Smooth muscle cell (in vitro differentiated cells): ENCODE results near the gene ZACN. TPM values are rescaled to one million over a fixed set of nuclear protein-coding genes. Genes with fewer than 3 reads are reported as not detected.

Source experiments
- DNase-seq: peaks from one replicate; lab custom pipeline; 2025; ENCODE audit not compliant: unreplicated experiment; lab: John Stamatoyannopoulos, UW
- H2AFZ ChIP-seq: fragments of 200-600 bp; sonication (generic); 2 replicates; pipeline ENCODE4 v1.6.0; 2016; ENCODE audit warnings: antibody characterized with exemption, low read depth, mild to moderate bottlenecking
- H3F3A ChIP-seq: fragments of 200-600 bp; sonication (generic); 2 replicates; pipeline ENCODE4 v1.6.0; 2017; ENCODE audit warnings: antibody characterized with exemption, low read depth
- H3K27ac ChIP-seq: fragments of 200-600 bp; sonication (generic); 2 replicates; pipeline ENCODE4 v1.5.1; 2016; ENCODE audit warnings: low read depth, mild to moderate bottlenecking
- H3K27me3 ChIP-seq: fragments of 200-600 bp; sonication (generic); 2 replicates; pipeline ENCODE4 v1.6.1; 2016; ENCODE audit warnings: low read depth, mild to moderate bottlenecking
- H3K36me3 ChIP-seq: fragments of 200-600 bp; sonication (generic); 2 replicates; pipeline ENCODE4 v1.5.1; 2016; ENCODE audit warnings: low read depth
- H3K4me1 ChIP-seq: fragments of 200-600 bp; sonication (generic); 2 replicates; pipeline ENCODE4 v1.5.1; 2016; ENCODE audit warnings: low read depth
- H3K4me2 ChIP-seq: fragments of 200-600 bp; sonication (generic); 2 replicates; pipeline ENCODE4 v1.6.0; 2016; ENCODE audit warnings: mild to moderate bottlenecking
- H3K4me3 ChIP-seq: fragments of 200-600 bp; sonication (generic); 2 replicates; pipeline ENCODE4 v1.5.1; 2016; ENCODE audit warnings: mild to moderate bottlenecking
- H3K79me2 ChIP-seq: fragments of 200-600 bp; sonication (generic); 2 replicates; pipeline ENCODE4 v1.6.0; 2016; ENCODE audit warnings: low read depth, mild to moderate bottlenecking
- H3K9ac ChIP-seq: fragments of 200-600 bp; sonication (generic); 2 replicates; pipeline ENCODE4 v1.6.0; 2016; ENCODE audit warnings: low read depth
- H3K9me3 ChIP-seq: fragments of 200-600 bp; sonication (generic); replicated peaks from 2 replicates; pipeline ENCODE4 v1.5.1; 2016; ENCODE audit warnings: low read depth
- H4K20me1 ChIP-seq: fragments of 200-600 bp; sonication (generic); 2 replicates; pipeline ENCODE4 v1.6.0; 2016; ENCODE audit warnings: low read depth
- CTCF ChIP-seq: fragments of 200-600 bp; sonication (generic); IDR thresholded peaks from 2 replicates; pipeline ENCODE4 v1.5.1; 2017; ENCODE audit warnings: borderline replicate concordance, mild to moderate bottlenecking, antibody characterized with exemption; ENCODE audit not compliant: insufficient read depth, poor library complexity, severe bottlenecking
- WGBS: methylation state at CpG from one replicate; pipeline ENCODE4 v1.1.7; 2016; ENCODE audit warnings: low lambda C conversion rate; 5-methylcytosine and 5-hydroxymethylcytosine counted together
- polyA plus RNA-seq: library from polyadenylated mRNA; unstranded; fragments of >200 nt; fragmentation: Nextera tagmentation; extraction: Ambion mirVana; gene quantifications from 2 replicates; pipeline ENCODE4 v1.2.1, GENCODE V29; 2016
- total RNA-seq: library from RNA; depleted of rRNA; stranded (reverse); fragments of >200 nt; gene quantifications from 2 replicates; pipeline ENCODE4 v1.2.3, GENCODE V29; 2014

The ZACN gene
- total and polyA plus RNA-seq, 2 experiments from 2014 or later, result 3.4 TPM; not detected in 1

- Histone ChIP-seq H4K20me1 (peaks cover 12% of the 10 kb centered on the region), H3K4me3 (no peak overlapping the region), H3K79me2 (no peaks in the 10 kb centered on the region), H3K36me3 (no peaks in the 10 kb centered on the region), H3K9me3 (no peaks in the 10 kb centered on the region), H3K4me2 (no peak overlapping the region), H3K27ac (no peak overlapping the region), H2AFZ (no peak overlapping the region), H3K9ac (no peak overlapping the region), H3F3A (no peaks in the 10 kb centered on the region), H3K27me3 (peaks cover 42% of the 10 kb centered on the region), H3K4me1 (peaks cover 11% of the 10 kb centered on the region)
- TF ChIP-seq CTCF, result no peak
- DNase-seq, result no peak
- 86% methylated on average over 22 of the region's 27 CpGs for WGBS
These were observed 2.6 kb downstream of the ZACN start for GRCh38 chr17:76081295-76082210.

- no peak overlapping the region for H3K4me2 ChIP-seq
- H3K4me3 ChIP-seq, result no peak overlapping the region
- H3K9ac ChIP-seq, result no peak overlapping the region
- no peaks in the 10 kb centered on the region for H3F3A ChIP-seq
- no peak overlapping the region for H2AFZ ChIP-seq
- TF ChIP-seq CTCF, result no peak
- no peak for DNase-seq
- H3K79me2 ChIP-seq, result no peaks in the 10 kb centered on the region
- H3K4me1 ChIP-seq, result peaks cover 5% of the 10 kb centered on the region
- no peaks in the 10 kb centered on the region for H3K9me3 ChIP-seq
- 85% methylated on average over 20 of the region's 20 CpGs for WGBS
- no peak overlapping the region for H3K27ac ChIP-seq
- H4K20me1 ChIP-seq, result peaks cover 15% of the 10 kb centered on the region
- no peaks in the 10 kb centered on the region for H3K36me3 ChIP-seq
- peaks cover 32% of the 10 kb centered on the region for H3K27me3 ChIP-seq
These were observed 3.6 kb downstream of the ZACN start for GRCh38 chr17:76082326-76083251.

- H3K27ac ChIP-seq, result no peak overlapping the region
- no peak for TF ChIP-seq CTCF
- H3K4me2 ChIP-seq, result no peak overlapping the region
- H3K4me3 ChIP-seq, result no peak overlapping the region
- peaks cover 5% of the 10 kb centered on the region for H3K4me1 ChIP-seq
- H4K20me1 ChIP-seq, result peaks cover 25% of the 10 kb centered on the region
- H3K9me3 ChIP-seq, result no peaks in the 10 kb centered on the region
- H3K27me3 ChIP-seq, result peaks cover 21% of the 10 kb centered on the region
- no peaks in the 10 kb centered on the region for H3K36me3 ChIP-seq
- H3K9ac ChIP-seq, result no peak overlapping the region
- H3K79me2 ChIP-seq, result no peaks in the 10 kb centered on the region
- H3F3A ChIP-seq, result no peaks in the 10 kb centered on the region
- no peak for DNase-seq
- 91% methylated on average over 12 of the region's 15 CpGs for WGBS
- H2AFZ ChIP-seq, result no peak overlapping the region
These were observed 4.7 kb downstream of the ZACN start for GRCh38 chr17:76083536-76084182.
